ENCODE results near the gene FAF1.

The FAF1 gene

GRCh38 chr1:50995651-50996050 is 35.6 kb upstream of the FAF1 start:
- H3K79me2 ChIP-seq (ENCODE audit: insufficient read depth, low read length), result no peaks in the 10 kb centered on the region
- H3K9me3 ChIP-seq (ENCODE audit: insufficient read depth, low read length), result peaks cover 6% of the 10 kb centered on the region; the same call in 1 of the 2 replicates
- no peak overlapping the region for H3K4me2 ChIP-seq (ENCODE audit: low read depth, low read length, poor library complexity, severe bottlenecking)
- TF ChIP-seq CTCF (IDR thresholded peaks at IDR 0.05; ENCODE audit: insufficient read depth, low read length, poor library complexity, severe bottlenecking) (no peak), EZH2phosphoT487 (conservative IDR thresholded peaks at IDR 0.05; ENCODE audit: low read length) (no peak)
- no peaks in the 10 kb centered on the region for H3K27me3 ChIP-seq (ENCODE audit: low read length)
- H2AFZ ChIP-seq (ENCODE audit: low read depth, low read length, severe bottlenecking), result no peak overlapping the region
- H3K4me3 ChIP-seq (ENCODE audit: insufficient read depth, low read length, poor library complexity, severe bottlenecking), result no peak overlapping the region
- peaks cover 8% of the 10 kb centered on the region for H3F3A ChIP-seq (ENCODE audit: insufficient read depth)
- no peaks in the 10 kb centered on the region for H3K9me2 ChIP-seq (replicated peaks; ENCODE audit: insufficient read depth, low read length)
- H4K20me1 ChIP-seq (ENCODE audit: low read depth, low read length), result no peaks in the 10 kb centered on the region
- no peak overlapping the region for H3K27ac ChIP-seq (ENCODE audit: low read depth, low read length)
- H3K36me3 ChIP-seq (ENCODE audit: low read length), result peaks cover 3% of the 10 kb centered on the region; the same call in 1 of the 2 replicates
- H3K9ac ChIP-seq (ENCODE audit: low read length), result no peak overlapping the region

GRCh38 chr1:50994997-50995396 is 34.9 kb upstream of the FAF1 start:
- H3K27me3 ChIP-seq (ENCODE audit: low read length), result no peaks in the 10 kb centered on the region
- H3K9me3 ChIP-seq (ENCODE audit: insufficient read depth, low read length), result peaks cover 6% of the 10 kb centered on the region; the same call in 1 of the 2 replicates
- no peak overlapping the region for H3K4me2 ChIP-seq (ENCODE audit: low read depth, low read length, poor library complexity, severe bottlenecking)
- H3F3A ChIP-seq (ENCODE audit: insufficient read depth), result peaks cover 2% of the 10 kb centered on the region; the same call in 1 of the 2 replicates
- H3K79me2 ChIP-seq (ENCODE audit: insufficient read depth, low read length), result no peaks in the 10 kb centered on the region
- H3K4me3 ChIP-seq (ENCODE audit: insufficient read depth, low read length, poor library complexity, severe bottlenecking), result no peak overlapping the region
- H3K9me2 ChIP-seq (replicated peaks; ENCODE audit: insufficient read depth, low read length), result no peaks in the 10 kb centered on the region
- TF ChIP-seq CTCF (IDR thresholded peaks at IDR 0.05; ENCODE audit: insufficient read depth, low read length, poor library complexity, severe bottlenecking) (no peak), EZH2phosphoT487 (conservative IDR thresholded peaks at IDR 0.05; ENCODE audit: low read length) (no peak)
- no peak overlapping the region for H2AFZ ChIP-seq (ENCODE audit: low read depth, low read length, severe bottlenecking)
- no peak overlapping the region for H3K9ac ChIP-seq (ENCODE audit: low read length)
- peaks cover 3% of the 10 kb centered on the region; the same call in 1 of the 2 replicates for H3K36me3 ChIP-seq (ENCODE audit: low read length)
- no peak overlapping the region for H3K27ac ChIP-seq (ENCODE audit: low read depth, low read length)
- H4K20me1 ChIP-seq (ENCODE audit: low read depth, low read length), result no peaks in the 10 kb centered on the region

GRCh38 chr1:50993645-50994044 is 33.6 kb upstream of the FAF1 start:
- peaks cover 11% of the 10 kb centered on the region; the same call in 1 of the 2 replicates for H3K79me2 ChIP-seq (ENCODE audit: insufficient read depth, low read length)

More at GRCh38 chr1:50993645-50994044, 33.6 kb upstream of the FAF1 start:
- H2AFZ ChIP-seq (ENCODE audit: low read depth, low read length, severe bottlenecking), result no peak overlapping the region
- no peak overlapping the region for H3K4me2 ChIP-seq (ENCODE audit: low read depth, low read length, poor library complexity, severe bottlenecking)
- TF ChIP-seq EZH2phosphoT487 (conservative IDR thresholded peaks at IDR 0.05; ENCODE audit: low read length) (no peak), CTCF (IDR thresholded peaks at IDR 0.05; ENCODE audit: insufficient read depth, low read length, poor library complexity, severe bottlenecking) (no peak)
- H3K9me2 ChIP-seq (replicated peaks; ENCODE audit: insufficient read depth, low read length), result no peaks in the 10 kb centered on the region
- no peaks in the 10 kb centered on the region; the same call in 1 of the 2 replicates for H3F3A ChIP-seq (ENCODE audit: insufficient read depth)
- no peaks in the 10 kb centered on the region for H3K27me3 ChIP-seq (ENCODE audit: low read length)
- H3K27ac ChIP-seq (ENCODE audit: low read depth, low read length), result no peak overlapping the region
- no peaks in the 10 kb centered on the region for H4K20me1 ChIP-seq (ENCODE audit: low read depth, low read length)
- H3K4me3 ChIP-seq (ENCODE audit: insufficient read depth, low read length, poor library complexity, severe bottlenecking), result no peak overlapping the region
- no peaks in the 10 kb centered on the region for H3K9me3 ChIP-seq (ENCODE audit: insufficient read depth, low read length)
- no peak overlapping the region for H3K9ac ChIP-seq (ENCODE audit: low read length)
- peaks cover 3% of the 10 kb centered on the region; the same call in 1 of the 2 replicates for H3K36me3 ChIP-seq (ENCODE audit: low read length)
